Activated CD4-positive, CD25-positive, alpha-beta regulatory T cell treated with anti-CD3 and anti-CD28 coated beads, Interleukin-2, amount 50 U/mL, for 24 hours (primary cell): ENCODE results near the gene DNAAF2.
"Not testable (repeated sequence)": the region's sequence is repeated elsewhere in the genome, so short reads cannot be mapped to it uniquely, and the experiment has no call there.

Source experiments
- ATAC-seq, 2 donors: fragments of 150-1000 bp; cut with Tn5 transposase; one replicate each; pipeline ENCODE4 v1.10.0; 2021; ENCODE audit warnings: mild to moderate bottlenecking in 1 of 2, moderate library complexity in 1 of 2

DNAAF2 gene, protein sequence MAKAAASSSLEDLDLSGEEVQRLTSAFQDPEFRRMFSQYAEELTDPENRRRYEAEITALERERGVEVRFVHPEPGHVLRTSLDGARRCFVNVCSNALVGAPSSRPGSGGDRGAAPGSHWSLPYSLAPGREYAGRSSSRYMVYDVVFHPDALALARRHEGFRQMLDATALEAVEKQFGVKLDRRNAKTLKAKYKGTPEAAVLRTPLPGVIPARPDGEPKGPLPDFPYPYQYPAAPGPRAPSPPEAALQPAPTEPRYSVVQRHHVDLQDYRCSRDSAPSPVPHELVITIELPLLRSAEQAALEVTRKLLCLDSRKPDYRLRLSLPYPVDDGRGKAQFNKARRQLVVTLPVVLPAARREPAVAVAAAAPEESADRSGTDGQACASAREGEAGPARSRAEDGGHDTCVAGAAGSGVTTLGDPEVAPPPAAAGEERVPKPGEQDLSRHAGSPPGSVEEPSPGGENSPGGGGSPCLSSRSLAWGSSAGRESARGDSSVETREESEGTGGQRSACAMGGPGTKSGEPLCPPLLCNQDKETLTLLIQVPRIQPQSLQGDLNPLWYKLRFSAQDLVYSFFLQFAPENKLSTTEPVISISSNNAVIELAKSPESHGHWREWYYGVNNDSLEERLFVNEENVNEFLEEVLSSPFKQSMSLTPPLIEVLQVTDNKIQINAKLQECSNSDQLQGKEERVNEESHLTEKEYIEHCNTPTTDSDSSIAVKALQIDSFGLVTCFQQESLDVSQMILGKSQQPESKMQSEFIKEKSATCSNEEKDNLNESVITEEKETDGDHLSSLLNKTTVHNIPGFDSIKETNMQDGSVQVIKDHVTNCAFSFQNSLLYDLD

DNA sequence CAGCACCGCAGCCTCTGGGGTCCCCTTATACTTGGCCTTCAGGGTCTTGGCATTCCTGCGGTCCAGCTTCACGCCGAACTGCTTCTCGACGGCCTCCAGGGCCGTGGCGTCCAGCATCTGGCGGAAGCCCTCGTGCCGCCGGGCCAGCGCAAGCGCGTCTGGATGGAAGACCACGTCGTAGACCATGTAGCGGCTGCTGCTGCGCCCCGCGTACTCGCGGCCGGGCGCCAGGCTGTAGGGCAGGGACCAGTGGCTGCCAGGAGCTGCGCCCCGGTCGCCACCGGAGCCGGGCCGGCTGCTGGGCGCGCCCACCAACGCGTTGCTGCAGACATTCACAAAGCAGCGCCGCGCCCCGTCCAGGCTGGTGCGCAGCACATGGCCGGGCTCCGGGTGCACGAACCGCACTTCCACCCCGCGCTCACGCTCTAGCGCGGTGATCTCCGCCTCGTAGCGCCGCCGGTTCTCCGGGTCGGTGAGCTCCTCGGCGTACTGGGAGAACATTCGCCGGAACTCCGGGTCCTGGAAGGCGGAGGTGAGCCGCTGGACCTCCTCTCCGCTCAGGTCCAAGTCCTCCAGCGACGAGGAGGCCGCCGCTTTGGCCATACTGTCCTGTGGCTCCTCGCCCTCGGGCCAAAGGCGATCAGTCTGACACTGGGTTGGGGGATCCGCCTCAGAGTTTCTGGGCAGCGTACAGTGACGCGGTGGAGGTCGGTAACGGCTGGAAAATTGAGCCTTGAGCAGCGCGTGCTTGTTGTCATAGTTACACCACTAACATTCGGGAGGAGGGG lies at the start of gene DNAAF2:
DNAAF2 (minus strand) TSS at position 698 of the 788 bp plus-strand sequence; CDS start at position 603, 95 bp downstream.
- peak; percentile 27 to 39 for ATAC-seq

DNA sequence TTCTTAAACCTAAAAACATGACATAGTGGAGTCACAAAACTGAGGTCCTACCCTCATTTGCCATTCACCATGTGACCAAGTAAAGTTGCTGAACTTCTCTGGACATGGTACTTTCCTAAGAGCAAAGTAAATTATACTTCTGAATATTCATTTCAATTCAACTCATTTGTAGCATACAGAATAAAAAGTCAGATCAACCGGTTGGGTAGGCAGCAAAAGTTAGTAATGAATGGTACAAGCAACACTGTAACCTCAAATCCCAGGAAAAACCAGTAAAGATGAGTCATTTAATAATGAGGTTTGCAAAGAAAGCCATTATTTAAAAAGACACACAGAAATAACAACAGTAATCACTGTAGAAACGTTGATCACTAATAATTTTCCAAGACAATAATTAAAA lies 44.2 kb upstream of the DNAAF2 start:
- ATAC-seq = peak in 1 of 2 donors; percentile 56

DNA sequence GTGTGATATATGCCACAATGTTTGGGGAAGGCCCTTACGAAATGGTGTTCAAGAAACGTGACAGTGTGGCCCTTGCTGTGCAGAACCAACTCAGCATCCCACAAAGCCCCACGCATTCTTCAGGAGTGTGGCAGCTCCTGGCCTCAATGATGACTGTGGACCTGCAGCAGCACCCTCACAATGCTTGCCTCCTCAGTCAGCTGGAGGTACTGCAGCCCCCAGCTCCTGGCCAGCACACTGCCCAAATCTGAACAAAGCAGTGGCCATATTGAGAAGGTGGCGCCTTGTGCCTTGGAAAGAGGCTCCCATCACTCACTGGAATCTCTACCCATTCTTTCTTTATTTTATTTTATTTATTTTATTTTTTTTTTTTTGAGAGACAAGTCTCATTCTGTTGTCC lies 42.6 kb upstream of the DNAAF2 start:
- ATAC-seq = peak in 1 of 2 donors; percentile 43

DNA sequence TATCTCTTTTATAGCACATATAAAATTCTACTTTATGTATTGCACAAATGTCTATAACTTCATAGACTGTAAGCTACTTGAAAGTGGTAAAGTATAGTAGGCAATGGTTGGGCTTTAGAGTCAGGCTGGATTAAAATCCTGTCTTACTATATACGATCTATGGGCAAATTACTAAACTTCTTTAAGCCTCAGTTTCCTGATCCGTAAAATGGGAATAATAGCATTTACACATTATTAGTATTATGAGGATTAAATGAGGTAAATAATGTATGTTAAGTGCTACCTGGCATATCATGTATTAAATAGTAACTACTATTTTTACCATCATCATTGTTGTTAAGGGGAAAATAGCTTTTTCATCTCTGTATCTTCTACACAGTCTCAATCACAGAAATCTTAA lies 38.5 kb upstream of the DNAAF2 start:
- ATAC-seq = no peak

DNA sequence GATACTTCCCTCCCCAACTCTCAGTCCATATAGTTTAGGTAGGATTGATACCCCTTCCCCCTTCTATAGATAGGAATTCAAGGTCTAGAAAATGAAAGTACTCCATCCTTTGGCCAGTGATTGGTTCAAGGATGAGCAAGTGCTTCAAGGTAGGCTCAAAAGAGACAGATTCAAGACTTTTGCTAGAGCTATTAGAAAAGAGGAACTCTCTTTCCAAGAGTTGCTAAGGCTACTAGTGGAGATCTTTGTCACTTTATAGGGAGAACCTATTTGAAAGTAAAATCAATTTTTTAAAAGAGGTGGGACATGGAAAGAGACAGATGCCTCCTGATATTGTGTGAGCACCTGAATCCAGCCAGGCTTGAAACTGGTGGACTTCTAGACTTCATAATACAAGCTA lies 35.4 kb upstream of the DNAAF2 start:
- ATAC-seq = no peak

DNA sequence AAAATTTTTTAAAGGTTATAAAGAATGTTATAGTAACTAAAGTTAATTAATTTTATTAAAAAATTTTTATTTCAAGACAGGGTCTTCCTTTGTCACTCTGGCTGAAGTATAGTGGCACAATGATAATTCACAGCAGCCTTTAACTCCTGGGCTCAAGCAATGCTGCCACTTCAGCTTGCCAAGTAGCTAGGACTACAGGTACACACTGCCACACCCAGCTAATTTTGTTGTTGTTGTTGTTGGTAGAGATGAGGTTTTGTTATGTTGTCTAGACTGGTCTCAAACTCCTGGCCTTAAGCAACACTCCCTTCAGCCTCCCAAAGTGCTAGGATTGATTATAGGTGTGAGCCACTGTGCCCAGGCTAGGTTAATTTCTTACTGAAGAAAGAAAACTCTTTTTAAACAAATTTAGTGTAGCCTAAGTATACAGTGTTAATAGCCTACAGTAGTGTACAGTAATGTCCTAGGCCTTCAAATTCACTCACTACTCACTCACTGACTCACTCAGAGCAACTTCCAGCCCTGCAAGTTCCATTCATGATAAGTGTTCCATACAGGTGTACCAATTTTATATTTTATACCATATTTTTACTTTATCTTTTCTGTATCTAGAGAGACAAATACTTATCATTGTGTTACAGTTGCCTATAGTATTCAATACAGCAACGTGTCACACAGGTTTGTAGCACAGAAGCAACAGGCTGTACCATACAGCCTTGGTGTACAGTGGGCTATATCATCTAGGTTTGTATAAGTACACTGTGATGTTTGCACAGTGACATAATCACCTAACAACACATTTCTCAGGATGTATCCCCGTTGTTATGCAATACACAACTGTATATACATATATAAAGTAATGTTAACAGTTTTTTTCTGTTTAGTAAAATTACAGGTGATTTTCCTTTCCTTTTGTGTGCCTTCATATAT lies 24.7 kb upstream of the DNAAF2 start:
- ATAC-seq = no peak

DNA sequence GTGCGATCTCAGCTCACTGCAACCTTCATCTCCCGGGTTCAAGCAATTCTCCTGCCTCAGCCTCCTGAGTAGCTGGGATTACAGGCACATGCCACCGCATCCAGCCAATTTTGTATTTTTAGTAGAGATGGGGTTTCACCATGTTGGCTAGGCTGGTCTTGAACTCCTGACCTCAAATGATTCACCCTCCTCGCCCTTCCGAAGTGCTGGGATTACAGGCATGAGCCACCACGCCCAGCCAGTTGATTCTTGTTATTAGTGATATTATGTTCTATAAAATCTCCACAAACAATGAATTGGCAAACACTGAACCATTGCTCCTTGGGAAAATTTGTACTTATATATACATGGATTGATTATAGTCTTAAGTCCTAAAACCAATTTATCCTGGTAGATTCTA lies 22.5 kb upstream of the DNAAF2 start:
- ATAC-seq = not testable (repeated sequence)

DNA sequence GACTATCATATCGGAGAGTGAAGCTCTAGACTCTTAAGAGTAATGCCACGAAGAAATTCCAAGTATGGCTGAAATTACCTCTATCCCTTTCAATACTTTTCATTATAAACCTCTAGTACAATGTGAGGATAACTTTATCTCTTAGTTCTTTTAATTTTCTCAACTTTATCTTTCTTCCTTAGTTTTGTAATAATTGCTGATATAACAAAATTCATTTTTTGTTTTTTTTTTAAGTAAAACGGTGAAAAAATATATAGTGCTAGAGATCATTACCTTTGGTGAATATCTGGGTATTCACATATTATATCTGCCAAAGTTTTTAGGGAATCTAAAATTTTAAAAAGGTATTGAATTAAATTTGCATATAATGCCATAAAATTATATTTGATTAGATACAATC lies 19.5 kb upstream of the DNAAF2 start:
- no peak for ATAC-seq

DNA sequence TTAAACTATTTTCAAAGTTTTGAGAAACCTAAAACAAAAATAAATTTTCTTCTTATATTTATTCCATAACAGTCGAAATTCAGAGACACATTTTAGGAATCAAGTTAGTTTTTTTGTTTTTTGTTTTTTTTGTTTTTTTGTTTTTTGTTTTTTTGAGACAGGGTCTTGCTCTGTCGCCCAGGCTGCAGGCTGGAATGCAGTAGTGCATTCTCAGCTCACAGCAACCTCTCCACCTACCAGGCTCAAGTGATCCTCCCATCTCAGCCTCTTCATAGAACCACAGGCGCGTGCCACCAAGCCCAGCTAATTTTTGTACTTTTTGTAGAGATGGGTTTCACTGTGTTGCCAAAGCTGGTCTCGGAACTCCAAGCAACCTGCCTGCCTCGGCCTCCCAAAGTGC lies 18.5 kb upstream of the DNAAF2 start:
- ATAC-seq = no peak

DNA sequence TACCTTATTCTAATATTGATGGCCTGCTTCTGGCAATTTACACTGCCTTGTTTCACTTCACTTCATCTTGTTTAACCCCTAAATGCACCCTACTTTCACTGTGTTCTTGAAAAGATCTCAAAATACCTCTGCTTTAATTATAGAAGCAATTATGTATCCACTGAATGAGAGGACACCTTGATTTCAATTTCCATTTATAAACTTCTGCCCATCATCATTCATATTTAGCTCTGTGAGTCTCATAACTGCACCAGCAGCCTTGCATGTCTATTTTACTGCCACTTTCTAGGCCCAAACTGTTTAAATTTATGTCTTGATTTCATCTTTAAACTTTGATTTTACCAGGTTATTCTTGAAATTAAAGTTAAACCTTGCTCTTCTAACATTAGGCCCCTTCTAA lies 7.1 kb upstream of the DNAAF2 start:
- no peak for ATAC-seq

DNA sequence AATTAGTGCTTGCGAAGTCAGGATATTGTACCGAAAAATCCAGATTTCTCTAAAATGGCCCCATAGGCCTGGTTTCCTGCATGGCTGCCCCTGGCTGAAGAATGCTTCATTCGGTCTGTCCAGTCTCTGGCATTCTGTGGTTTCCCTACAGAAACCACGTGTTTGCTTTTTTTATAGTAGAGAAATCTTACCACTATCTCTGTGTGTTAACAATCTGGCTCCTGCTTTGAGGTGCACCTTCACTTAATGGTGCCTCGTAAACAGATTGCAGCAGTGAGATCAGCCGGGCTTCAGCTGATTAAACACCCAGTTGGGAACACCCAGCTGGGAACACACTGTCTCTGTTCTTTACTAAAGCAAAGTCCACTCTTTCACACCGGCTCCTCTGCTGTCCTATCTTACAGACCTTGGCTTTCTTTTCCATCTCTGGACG lies 6.7 kb upstream of the DNAAF2 start:
- ATAC-seq = no peak

DNA sequence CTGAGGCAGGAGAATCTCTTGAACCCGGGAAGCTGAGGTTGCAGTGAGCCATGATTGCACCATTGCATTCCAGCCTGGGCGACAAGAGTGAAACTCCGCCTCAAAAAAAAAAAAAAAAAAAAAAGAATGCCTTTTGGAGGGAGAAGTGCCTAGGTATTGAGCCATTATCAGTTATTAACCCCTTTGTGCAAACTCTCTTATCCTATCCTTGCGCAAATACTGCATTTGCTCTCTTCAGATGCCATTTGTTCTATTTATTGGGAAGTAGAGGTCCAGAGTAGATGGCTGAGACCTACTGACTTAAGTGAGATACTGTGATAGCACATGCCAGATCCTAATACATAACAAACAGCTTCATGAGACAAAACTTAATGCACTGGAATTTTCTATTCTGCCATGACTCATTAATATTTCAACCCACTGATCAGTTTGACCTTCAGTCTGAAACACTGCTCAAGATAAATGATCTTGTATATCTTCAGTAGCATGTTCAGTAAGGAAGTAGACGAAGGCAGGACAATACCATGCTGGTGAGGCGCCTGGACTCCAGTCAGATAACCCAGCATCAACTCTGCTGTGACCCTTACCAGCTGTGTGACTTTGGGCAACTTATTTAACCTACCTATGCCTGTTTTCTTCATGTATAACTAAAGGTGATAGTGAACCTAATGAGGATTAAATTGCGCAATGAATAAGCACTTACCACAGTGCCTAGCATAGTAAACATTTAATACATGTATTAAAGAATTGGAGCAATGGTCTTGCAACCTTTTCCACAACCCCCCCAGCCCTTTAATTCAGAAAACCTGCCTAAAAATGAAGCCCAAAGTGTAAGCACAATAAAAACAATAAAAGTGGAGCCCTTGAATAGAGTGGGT lies 5.7 kb upstream of the DNAAF2 start:
- no peak for ATAC-seq

DNA sequence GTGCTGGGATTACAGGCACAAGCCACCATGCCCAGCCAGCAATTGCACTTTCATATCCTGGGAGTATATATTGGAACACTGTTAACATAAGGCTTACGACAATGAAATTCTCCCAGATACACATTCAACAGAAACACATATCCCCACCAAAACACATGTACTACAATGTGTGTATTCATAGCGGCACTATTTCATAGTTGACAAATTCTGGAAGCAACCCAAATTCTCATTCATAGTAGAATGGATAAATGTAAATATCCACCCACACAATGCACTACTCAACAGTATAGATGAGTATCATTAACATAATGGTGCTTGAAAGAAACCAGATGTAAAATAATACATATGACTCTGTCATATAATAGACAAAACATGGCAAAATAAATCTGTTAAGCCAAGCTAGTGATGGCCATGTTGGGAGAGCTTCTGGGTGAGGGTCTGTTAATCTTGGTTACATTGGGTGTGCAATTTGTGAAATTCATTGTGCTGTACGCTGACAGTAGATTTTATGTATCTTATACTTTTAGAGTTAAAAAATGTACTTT lies 2.6 kb upstream of the DNAAF2 start:
- ATAC-seq = no peak

DNA sequence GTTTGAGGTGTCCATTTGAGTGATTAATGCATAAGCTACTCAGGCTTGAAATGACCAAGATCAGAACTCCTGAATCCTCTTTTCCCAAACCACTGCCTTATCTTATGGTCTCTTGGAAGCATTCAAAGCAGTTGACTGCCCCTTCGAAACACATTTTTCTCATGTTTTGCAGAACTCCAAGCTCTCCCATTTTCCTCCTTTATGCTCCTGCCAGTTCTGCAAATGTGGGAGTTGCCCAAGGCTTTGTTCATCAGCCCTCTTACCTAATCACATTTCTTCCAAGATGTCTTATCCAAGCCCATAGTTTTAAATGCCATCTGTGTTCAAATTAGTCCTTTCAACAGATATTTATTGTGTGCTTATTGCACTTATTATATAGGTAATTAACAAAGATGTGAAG lies 1.8 kb upstream of the DNAAF2 start:
- ATAC-seq = no peak

DNA sequence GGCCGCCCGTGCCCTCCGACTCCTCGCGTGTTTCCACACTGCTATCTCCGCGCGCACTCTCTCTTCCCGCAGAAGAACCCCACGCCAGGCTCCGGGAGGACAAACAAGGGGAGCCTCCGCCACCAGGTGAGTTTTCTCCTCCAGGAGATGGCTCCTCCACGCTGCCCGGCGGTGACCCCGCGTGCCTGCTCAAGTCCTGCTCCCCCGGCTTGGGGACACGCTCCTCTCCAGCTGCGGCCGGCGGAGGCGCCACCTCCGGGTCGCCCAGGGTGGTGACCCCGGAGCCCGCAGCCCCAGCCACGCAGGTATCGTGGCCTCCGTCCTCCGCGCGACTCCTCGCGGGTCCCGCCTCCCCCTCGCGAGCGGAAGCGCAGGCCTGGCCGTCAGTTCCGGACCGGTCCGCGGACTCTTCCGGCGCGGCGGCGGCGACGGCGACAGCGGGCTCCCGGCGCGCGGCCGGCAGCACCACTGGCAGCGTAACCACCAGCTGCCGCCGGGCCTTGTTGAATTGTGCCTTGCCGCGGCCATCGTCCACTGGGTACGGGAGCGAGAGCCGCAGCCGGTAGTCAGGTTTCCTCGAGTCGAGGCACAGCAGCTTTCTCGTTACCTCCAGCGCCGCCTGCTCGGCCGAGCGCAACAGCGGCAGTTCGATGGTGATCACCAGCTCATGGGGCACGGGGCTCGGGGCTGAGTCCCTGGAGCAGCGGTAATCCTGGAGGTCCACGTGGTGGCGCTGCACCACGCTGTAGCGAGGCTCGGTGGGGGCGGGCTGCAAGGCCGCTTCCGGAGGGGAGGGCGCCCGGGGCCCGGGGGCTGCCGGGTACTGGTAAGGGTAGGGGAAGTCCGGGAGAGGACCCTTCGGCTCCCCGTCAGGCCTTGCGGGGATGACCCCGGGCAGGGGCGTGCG lies 1.2 kb downstream of the DNAAF2 start:
- ATAC-seq = peak; percentile 77 to 85

DNA sequence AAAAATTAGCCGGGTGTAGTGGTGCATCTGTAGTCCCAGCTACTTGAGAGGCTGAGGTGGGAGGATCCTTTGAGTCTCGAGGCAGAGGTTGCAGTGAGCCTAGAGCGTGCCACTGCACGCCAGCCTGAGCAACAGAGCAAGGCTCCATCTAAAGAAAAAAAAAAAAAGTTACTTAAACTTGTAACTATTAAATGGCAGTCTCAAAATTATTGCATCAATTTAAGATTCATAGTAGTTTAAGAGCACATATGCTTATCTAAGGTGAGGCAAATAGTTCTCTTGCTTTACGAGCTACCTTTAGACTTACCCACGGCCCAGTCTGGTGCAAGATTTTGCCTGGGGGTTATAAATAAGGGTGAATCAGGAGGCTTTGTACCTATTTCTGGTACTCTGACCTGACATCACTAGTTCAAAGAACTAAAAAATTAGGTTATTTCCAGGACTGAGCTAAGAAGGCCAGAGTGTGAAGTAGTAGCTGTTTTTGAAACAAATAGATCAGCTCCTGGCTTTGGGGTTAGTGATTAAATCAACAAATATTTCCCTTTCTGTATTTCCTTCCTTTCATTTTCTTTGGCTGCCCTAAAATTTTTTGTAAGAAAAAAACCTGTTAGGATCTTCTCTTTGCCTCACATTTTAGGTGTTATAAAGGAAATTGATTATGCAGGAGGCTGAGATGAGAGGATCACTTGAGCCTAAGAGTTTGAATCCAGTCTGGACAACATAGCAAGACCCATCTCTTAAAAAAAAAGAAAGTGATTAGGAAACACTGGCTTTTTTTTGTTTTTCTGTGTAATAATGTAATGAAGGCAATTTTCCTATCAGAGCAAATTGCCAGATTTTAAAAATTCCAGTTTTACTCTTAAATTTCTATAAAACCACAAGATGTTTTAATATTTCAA lies 10.9 kb downstream of the DNAAF2 start:
- peak in 1 of 2 donors; percentile 2 for ATAC-seq

DNA sequence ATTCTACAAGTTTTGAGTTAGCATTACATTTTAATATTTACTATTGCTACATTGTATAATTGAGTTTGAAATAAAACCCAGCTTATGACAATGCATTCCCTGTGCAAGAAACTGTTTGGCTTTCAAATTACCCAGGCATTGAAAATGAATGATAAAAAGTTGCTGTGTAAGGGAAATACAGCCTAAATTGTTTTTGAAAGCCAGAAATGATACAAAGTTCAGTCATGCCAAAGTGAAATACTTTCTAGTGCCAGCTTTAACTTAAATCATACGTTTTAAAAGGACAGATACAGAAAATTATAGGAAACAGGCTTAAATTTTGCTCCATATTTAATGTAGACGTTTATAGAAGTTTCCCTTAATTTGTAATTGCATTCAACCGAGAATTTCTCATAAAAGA lies 11.7 kb downstream of the DNAAF2 start:
- ATAC-seq = no peak

DNA sequence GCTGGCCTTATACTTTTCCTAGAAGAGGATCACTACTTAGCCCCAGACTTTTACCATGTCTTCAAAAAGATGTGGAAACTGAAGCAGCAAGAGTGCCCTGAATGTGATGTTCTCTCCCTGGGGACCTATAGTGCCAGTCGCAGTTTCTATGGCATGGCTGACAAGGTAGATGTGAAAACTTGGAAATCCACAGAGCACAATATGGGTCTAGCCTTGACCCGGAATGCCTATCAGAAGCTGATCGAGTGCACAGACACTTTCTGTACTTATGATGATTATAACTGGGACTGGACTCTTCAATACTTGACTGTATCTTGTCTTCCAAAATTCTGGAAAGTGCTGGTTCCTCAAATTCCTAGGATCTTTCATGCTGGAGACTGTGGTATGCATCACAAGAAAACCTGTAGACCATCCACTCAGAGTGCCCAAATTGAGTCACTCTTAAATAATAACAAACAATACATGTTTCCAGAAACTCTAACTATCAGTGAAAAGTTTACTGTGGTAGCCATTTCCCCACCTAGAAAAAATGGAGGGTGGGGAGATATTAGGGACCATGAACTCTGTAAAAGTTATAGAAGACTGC lies 12.9 kb downstream of the DNAAF2 start:
- ATAC-seq = no peak
